Neural progenitor cell (in vitro differentiated cells): ENCODE results near the gene BMP15.

ENCODE experiments used
- CTCF ChIP-seq: fragments of 200-600 bp; sonication (generic); IDR thresholded peaks from 2 replicates; pipeline ENCODE4 v1.5.1; 2017; ENCODE audit warnings: antibody characterized with exemption, mild to moderate bottlenecking
- EZH2 ChIP-seq: fragments of 200-600 bp; sonication (generic); IDR thresholded peaks from 2 replicates; pipeline ENCODE4 v1.6.1; 2017; ENCODE audit warnings: antibody characterized with exemption, mild to moderate bottlenecking, moderate library complexity
- EZH2phosphoT487 ChIP-seq: fragments of 200-600 bp; sonication (generic); IDR thresholded peaks from 2 replicates; pipeline ENCODE4 v1.6.1; 2017; ENCODE audit warnings: antibody characterized with exemption

- no peak for TF ChIP-seq EZH2
- no peak for TF ChIP-seq CTCF
- TF ChIP-seq EZH2phosphoT487 = no peak
Measured at GRCh38 chrX:50874876-50875275, 35.7 kb upstream of the BMP15 start.
